Ishikawa (cell line): ENCODE data around the gene NTM.

Experiments
- CEBPB ChIP-seq: IDR thresholded peaks from 2 replicates; pipeline ENCODE4 v1.6.1; 2012
- CREB1 ChIP-seq: IDR thresholded peaks from 2 replicates; pipeline ENCODE4 v1.6.1; 2012; ENCODE audit warnings: low read depth
- EGR1 ChIP-seq: IDR thresholded peaks from 2 replicates; pipeline ENCODE4 v1.6.1; 2012
- EP300 ChIP-seq: IDR thresholded peaks from 2 replicates; pipeline ENCODE4 v1.6.1; 2012; ENCODE audit warnings: borderline replicate concordance
- FOXM1 ChIP-seq: IDR thresholded peaks from 2 replicates; pipeline ENCODE4 v1.6.1; 2012; ENCODE audit warnings: low read depth, borderline replicate concordance
- MAX ChIP-seq: IDR thresholded peaks from 2 replicates; pipeline ENCODE4 v1.6.1; 2012
- NFIC ChIP-seq: IDR thresholded peaks from 2 replicates; pipeline ENCODE4 v1.6.1; 2012
- RAD21 ChIP-seq: IDR thresholded peaks from 2 replicates; pipeline ENCODE4 v1.6.1; 2012; ENCODE audit warnings: low read depth
- REST ChIP-seq: IDR thresholded peaks from 2 replicates; pipeline ENCODE4 v1.6.1; 2012; ENCODE audit warnings: low read depth, mild to moderate bottlenecking
- TAF1 ChIP-seq: IDR thresholded peaks from 2 replicates; pipeline ENCODE4 v1.6.1; 2012; ENCODE audit warnings: low read depth, mild to moderate bottlenecking
- TCF12 ChIP-seq: IDR thresholded peaks from 2 replicates; pipeline ENCODE4 v1.6.1; 2012; ENCODE audit warnings: low read depth
- TEAD4 ChIP-seq: IDR thresholded peaks from 2 replicates; pipeline ENCODE4 v1.6.1; 2012
- USF1 ChIP-seq: IDR thresholded peaks from 2 replicates; pipeline ENCODE4 v1.6.1; 2012
- YY1 ChIP-seq: IDR thresholded peaks from 2 replicates; pipeline ENCODE4 v1.6.1; 2012; ENCODE audit warnings: low read depth
- ZBTB7A ChIP-seq: IDR thresholded peaks from 2 replicates; pipeline ENCODE4 v1.6.1; 2012; ENCODE audit warnings: low read depth

The NTM gene

GRCh38 chr11:132318421-132319157 is 948.2 kb downstream of the NTM start:
- TF ChIP-seq CREB1 = no peak
- TF ChIP-seq FOXM1 = no peak
- TF ChIP-seq CEBPB = no peak
- no peak for TF ChIP-seq RAD21

- TF ChIP-seq NFIC = no peak
- TF ChIP-seq EP300 = no peak
- no peak for TF ChIP-seq TEAD4
- TF ChIP-seq EGR1 = no peak
- no peak for TF ChIP-seq ZBTB7A
- TF ChIP-seq MAX = no peak
- TF ChIP-seq FOXM1 = no peak
- TF ChIP-seq RAD21 = no peak
Observed at GRCh38 chr11:132330515-132330914, 960.1 kb downstream of the NTM start.

GRCh38 chr11:132332521-132332920 is 962.1 kb downstream of the NTM start:
- no peak for TF ChIP-seq REST

GRCh38 chr11:132334769-132335280 is 964.4 kb downstream of the NTM start:
- TF ChIP-seq TEAD4 (no peak), EGR1 (no peak), CREB1 (no peak), REST (no peak), CEBPB (no peak), ZBTB7A (no peak), TAF1 (no peak), MAX (no peak)

GRCh38 chr11:132335311-132335710 is 964.9 kb downstream of the NTM start:
- TF ChIP-seq CREB1 (no peak), EGR1 (no peak), ZBTB7A (no peak), EP300 (no peak), TAF1 (no peak), YY1 (no peak), TCF12 (no peak), REST (no peak), RAD21 (no peak), FOXM1 (no peak), NFIC (no peak), USF1 (no peak)
